A549 treated with Hydrocortisone at 1 μM for 4 hours (cell line): ENCODE results near the gene ALPK3. TPM values are rescaled to one million over a fixed set of nuclear protein-coding genes. Genes with fewer than 3 reads are reported as not detected.

ENCODE experiments used
- total RNA-seq: library from RNA; stranded (reverse); fragments of 200-300 nt; extraction: Qiagen RNA extraction; gene quantifications from 5 replicates; pipeline ENCODE4 v1.2.3, GENCODE V29; 2022

ALPK3 gene
- 0.08 to 0.10 TPM (median 0.09 TPM) in 5 replicates for total RNA-seq

GRCh38 chr15:84816694-84817465, at the start of gene ALPK3:
ALPK3 (plus strand) TSS chr15:84817356; CDS start chr15:84817453, 97 bp downstream.

GRCh38 chr15:84883916-84884781, 67.0 kb downstream of the ALPK3 start, which contains the start of gene SLC28A1:
SLC28A1 (plus strand) TSS chr15:84884662; CDS start chr15:84887761, 3,099 bp downstream.

Other genes with a start within 250 kb of the ALPK3 start
- gene ZSCAN2, start 216.3 kb upstream of the ALPK3 start, total RNA-seq: 11.9 to 14.6 TPM (median 13.1 TPM) in 5 replicates
- gene WDR73, start 163.1 kb upstream of the ALPK3 start, total RNA-seq: 34.6 to 48.6 TPM (median 36.2 TPM) in 5 replicates
- 11.4 to 25.0 TPM (median 22.7 TPM) in 5 replicates for gene NMB, start 159.2 kb upstream of the ALPK3 start, total RNA-seq
- 309 to 441 TPM (median 329 TPM) in 5 replicates for gene SEC11A, start 101.2 kb upstream of the ALPK3 start, total RNA-seq
- 18.6 to 21.0 TPM (median 20.7 TPM) in 5 replicates for gene ZNF592, start 68.8 kb upstream of the ALPK3 start, total RNA-seq
- gene SLC28A1, start 67.3 kb downstream of the ALPK3 start, total RNA-seq: 0.03 to 0.06 TPM in 2 of 5 replicates, not detected in the others
- 21.9 to 28.7 TPM (median 26.6 TPM) in 5 replicates for gene PDE8A, start 164.5 kb downstream of the ALPK3 start, total RNA-seq